Endothelial cell (in vitro differentiated cells): ENCODE results near the gene DOCK1. TPM values are rescaled to one million over a fixed set of nuclear protein-coding genes. Genes with fewer than 3 reads are reported as not detected.

Experiments
- DNase-seq: peaks from one replicate; pipeline ENCODE4 v3.0.0; 2021; ENCODE audit warnings: low spot score
- H3K27ac Mint-ChIP-seq: one replicate; pipeline ENCODE4 v1.8.0; 2021; ENCODE audit warnings: mixed read lengths, inconsistent platforms; ENCODE audit not compliant: unreplicated experiment
- H3K27me3 Mint-ChIP-seq: one replicate; pipeline ENCODE4 v1.8.0; 2021; ENCODE audit warnings: mild to moderate bottlenecking, moderate library complexity, mixed read lengths, inconsistent platforms; ENCODE audit not compliant: unreplicated experiment
- H3K36me3 Mint-ChIP-seq: one replicate; pipeline ENCODE4 v1.8.0; 2021; ENCODE audit warnings: mild to moderate bottlenecking, low read depth, mixed read lengths, inconsistent platforms; ENCODE audit not compliant: unreplicated experiment
- H3K4me1 Mint-ChIP-seq: one replicate; pipeline ENCODE4 v1.8.0; 2021; ENCODE audit warnings: mild to moderate bottlenecking, mixed read lengths, inconsistent platforms; ENCODE audit not compliant: unreplicated experiment
- H3K4me3 Mint-ChIP-seq: one replicate; pipeline ENCODE4 v1.8.0; 2021; ENCODE audit warnings: mild to moderate bottlenecking, mixed read lengths, inconsistent platforms; ENCODE audit not compliant: unreplicated experiment
- H3K9me3 Mint-ChIP-seq: one replicate; pipeline ENCODE4 v1.8.0; 2021; ENCODE audit warnings: mixed read lengths, inconsistent platforms; ENCODE audit not compliant: unreplicated experiment
- total RNA-seq: library from RNA; stranded (reverse); fragmentation: NEBNext Ultra II Directional; extraction: Animal tissue kit (Norgen Biotek cat#: 25700); gene quantifications from one replicate; pipeline ENCODE4 v1.2.1, GENCODE V29; 2021; ENCODE audit not compliant: unreplicated experiment
- TF ChIP-seq, protein P1 (sequence below): fragments of 200-600 bp; sonication (generic); IDR thresholded peaks from one replicate; pipeline ENCODE4 v1.5.0; 2021; ENCODE audit warnings: antibody characterized with exemption; ENCODE audit not compliant: unreplicated experiment

Gene DOCK1
- total RNA-seq, 1 donor from 2014 or later = 116 TPM

DNA sequence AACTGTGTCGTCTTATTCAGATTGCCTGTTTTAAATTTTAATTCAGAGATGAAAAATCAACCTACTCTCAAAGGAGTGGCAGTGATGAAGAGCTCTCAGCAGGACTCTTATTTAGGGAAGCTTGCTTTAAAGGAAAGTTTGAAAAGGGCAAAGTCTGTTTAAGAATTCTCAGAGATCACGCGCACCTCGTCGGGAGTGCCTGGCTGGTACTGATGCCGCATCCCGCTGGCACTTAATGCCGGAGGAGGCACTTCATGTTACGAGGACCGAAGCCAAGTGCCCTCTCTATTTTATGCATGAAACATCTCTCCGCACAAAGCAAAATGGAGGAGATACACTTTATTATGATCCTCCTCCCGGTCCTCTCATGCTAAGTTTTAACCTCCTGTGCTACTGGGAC, 362.2 kb downstream of the DOCK1 start:
- Mint-ChIP-seq H3K27me3 (no peaks in the 10 kb centered on the region), H3K9me3 (no peaks in the 10 kb centered on the region), H3K4me1 (peaks cover 23% of the 10 kb centered on the region), H3K27ac (no peak overlapping the region), H3K4me3 (no peak overlapping the region), H3K36me3 (peaks cover 12% of the 10 kb centered on the region)
- TF ChIP-seq, protein P1, sequence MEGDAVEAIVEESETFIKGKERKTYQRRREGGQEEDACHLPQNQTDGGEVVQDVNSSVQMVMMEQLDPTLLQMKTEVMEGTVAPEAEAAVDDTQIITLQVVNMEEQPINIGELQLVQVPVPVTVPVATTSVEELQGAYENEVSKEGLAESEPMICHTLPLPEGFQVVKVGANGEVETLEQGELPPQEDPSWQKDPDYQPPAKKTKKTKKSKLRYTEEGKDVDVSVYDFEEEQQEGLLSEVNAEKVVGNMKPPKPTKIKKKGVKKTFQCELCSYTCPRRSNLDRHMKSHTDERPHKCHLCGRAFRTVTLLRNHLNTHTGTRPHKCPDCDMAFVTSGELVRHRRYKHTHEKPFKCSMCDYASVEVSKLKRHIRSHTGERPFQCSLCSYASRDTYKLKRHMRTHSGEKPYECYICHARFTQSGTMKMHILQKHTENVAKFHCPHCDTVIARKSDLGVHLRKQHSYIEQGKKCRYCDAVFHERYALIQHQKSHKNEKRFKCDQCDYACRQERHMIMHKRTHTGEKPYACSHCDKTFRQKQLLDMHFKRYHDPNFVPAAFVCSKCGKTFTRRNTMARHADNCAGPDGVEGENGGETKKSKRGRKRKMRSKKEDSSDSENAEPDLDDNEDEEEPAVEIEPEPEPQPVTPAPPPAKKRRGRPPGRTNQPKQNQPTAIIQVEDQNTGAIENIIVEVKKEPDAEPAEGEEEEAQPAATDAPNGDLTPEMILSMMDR = no peak
- no peak for DNase-seq

DNA sequence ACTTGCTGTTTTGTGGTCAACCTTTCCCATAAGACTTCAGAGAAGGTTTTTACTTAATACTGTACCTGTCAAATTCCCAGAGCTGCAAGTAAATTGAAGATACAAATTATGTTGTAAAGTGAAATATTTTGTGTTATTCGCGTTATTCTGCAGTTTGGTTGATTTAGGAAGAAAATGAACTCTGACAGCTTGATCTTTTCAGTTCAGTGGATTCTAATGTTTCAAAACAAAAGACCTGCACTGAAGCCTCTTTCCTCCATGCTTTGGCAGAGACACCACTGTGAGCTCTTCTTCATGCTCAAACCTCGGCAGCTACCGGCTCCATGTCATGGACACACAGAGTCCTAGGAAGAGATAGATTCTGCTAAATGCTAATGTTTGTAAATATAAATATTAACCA, 366.8 kb downstream of the DOCK1 start:
- H3K4me3 Mint-ChIP-seq = no peak overlapping the region
- TF ChIP-seq, protein P1 = no peak
- DNase-seq = no peak
- H3K4me1 Mint-ChIP-seq = peaks cover 6% of the 10 kb centered on the region
- peaks cover 2% of the 10 kb centered on the region for H3K27me3 Mint-ChIP-seq
- no peak overlapping the region for H3K27ac Mint-ChIP-seq
- peaks cover 30% of the 10 kb centered on the region for H3K36me3 Mint-ChIP-seq
- no peaks in the 10 kb centered on the region for H3K9me3 Mint-ChIP-seq

DNA sequence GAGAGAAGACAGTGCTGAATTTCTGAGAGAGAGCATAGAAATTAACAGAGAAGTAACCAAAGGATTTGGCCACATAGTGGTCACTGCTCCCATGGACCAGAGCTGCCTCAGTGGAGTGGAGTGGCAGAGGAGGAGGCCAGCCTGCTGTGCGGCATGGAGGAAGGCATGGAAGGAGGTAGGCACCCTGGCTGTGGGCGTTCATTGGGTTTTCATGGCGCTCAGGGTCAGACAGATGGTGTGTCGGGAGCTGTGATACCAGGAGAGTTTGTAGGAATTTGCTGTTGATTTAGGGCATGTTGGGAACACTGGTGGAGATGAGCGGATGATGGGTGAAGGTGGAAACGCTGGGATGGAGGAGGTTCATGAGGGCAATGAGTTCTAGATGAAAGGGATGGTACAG, 370.0 kb downstream of the DOCK1 start:
- H3K27ac Mint-ChIP-seq = no peak overlapping the region
- TF ChIP-seq, protein P1 = no peak

DNA sequence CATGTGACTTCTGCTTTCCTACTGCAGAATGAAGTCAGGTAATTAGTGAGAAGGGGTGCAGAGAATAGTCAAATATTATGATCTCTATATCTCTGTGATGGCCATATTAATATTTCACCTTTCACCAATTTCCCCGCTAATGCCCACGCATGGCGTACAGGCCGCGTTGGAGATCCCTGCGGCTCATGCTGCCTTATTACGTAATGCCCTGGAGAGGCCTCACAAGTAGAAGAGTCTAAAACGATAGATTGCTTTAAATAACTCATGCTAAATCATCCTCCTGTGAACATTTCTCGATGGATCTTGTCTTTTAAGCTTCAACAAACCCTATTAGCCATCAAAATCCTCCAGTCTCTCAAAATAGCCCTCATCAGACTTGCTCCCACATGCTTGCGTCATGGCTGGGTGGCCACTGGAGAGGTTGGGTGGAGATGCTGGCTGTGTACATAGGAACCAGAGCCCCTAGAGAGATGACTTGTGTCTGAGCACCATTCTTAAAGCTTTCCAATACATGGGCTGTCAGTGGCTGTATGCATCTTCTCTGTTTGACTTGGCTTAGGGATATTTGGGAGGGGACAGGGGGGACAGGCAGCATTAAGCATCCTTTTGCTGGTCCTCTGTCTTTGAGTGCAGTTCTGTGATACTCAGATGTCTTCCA, 370.7 kb downstream of the DOCK1 start:
- H3K27me3 Mint-ChIP-seq = peaks cover 2% of the 10 kb centered on the region
- no peak overlapping the region for H3K4me3 Mint-ChIP-seq
- DNase-seq = no peak

More for the DNA sequence above, 370.0 kb downstream of the DOCK1 start:
- H3K36me3 Mint-ChIP-seq = peaks cover 31% of the 10 kb centered on the region
- DNase-seq = no peak
- peaks cover 11% of the 10 kb centered on the region for H3K4me1 Mint-ChIP-seq
- peaks cover 2% of the 10 kb centered on the region for H3K27me3 Mint-ChIP-seq
- H3K4me3 Mint-ChIP-seq = no peak overlapping the region
- no peaks in the 10 kb centered on the region for H3K9me3 Mint-ChIP-seq

DNA sequence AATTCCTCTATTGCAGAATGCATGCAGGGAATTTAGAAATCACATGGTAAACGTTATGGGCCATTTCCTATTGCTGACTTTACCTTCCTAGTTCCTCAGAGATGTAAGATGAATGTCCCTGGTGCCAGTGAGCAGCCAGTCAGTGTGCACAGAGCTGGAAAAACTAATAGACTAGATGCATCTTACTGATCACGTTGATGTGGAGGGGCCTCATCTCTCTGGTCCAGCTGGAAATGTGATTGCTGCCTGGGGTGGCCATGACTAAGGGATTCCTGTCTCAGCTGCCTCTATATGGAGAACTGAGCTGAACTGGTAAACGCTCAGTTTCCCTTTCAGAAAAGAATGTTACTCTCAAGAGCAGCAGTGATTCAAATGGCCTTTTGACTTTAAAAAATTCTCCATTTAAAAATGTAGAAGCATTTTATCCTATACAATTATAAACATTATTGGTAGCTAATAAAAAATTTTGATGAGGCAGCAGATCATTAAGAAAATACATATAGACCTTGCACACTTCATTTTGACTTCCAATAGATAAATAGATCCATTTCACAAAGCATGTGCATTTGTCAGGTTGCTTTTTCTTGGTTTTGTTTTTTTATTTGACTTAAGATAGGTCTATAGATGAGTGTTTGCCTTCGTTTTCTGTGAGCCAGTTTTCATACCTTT, 371.7 kb downstream of the DOCK1 start:
- peaks cover 2% of the 10 kb centered on the region for H3K27me3 Mint-ChIP-seq
- H3K4me1 Mint-ChIP-seq = peaks cover 9% of the 10 kb centered on the region
- H3K9me3 Mint-ChIP-seq = no peaks in the 10 kb centered on the region
- peaks cover 42% of the 10 kb centered on the region for H3K36me3 Mint-ChIP-seq
- DNase-seq = no peak
- H3K27ac Mint-ChIP-seq = no peak overlapping the region
- no peak overlapping the region for H3K4me3 Mint-ChIP-seq
- TF ChIP-seq, protein P1 = no peak

More for the DNA sequence above, 370.7 kb downstream of the DOCK1 start:
- Mint-ChIP-seq H3K36me3 (peaks cover 32% of the 10 kb centered on the region), H3K9me3 (no peaks in the 10 kb centered on the region), H3K4me1 (peaks cover 7% of the 10 kb centered on the region), H3K27ac (no peak overlapping the region)
- TF ChIP-seq, protein P1 = no peak
